IMR-90 (cell line): ENCODE data around the gene CIZ1.

Source experiments
- BHLHE40 ChIP-seq: fragments of 150-350 bp; IDR thresholded peaks from 2 replicates; pipeline ENCODE4 v1.6.1; 2016; ENCODE audit warnings: mild to moderate bottlenecking, low read depth, low read length
- CTCF ChIP-seq: conservative IDR thresholded peaks from 2 replicates; pipeline ENCODE4 v1.5.1; 2012; ENCODE audit warnings: mild to moderate bottlenecking, low read depth, low read length, improper control_type of control experiment
- POLR2A ChIP-seq: IDR thresholded peaks from 2 replicates; pipeline ENCODE4 v1.6.1; 2012; ENCODE audit warnings: mild to moderate bottlenecking, low read depth, low read length
- RAD21 ChIP-seq: IDR thresholded peaks from 2 replicates; pipeline ENCODE4 v1.6.1; 2012; ENCODE audit warnings: low read length, improper control_type of control experiment
- RFX5 ChIP-seq: IDR thresholded peaks from 2 replicates; pipeline ENCODE4 v1.8.0; 2012; ENCODE audit warnings: low read depth, mild to moderate bottlenecking, low read length, moderate library complexity
- USF2 ChIP-seq: fragments of 150-350 bp; IDR thresholded peaks from 2 replicates; pipeline ENCODE4 v1.6.1; 2017; ENCODE audit warnings: mild to moderate bottlenecking, antibody characterized with exemption, low read length, low read depth

GRCh38 chr9:128149001-128149701 lies 42.2 kb downstream of the CIZ1 start, which contains the start of gene LCN2:
- TF ChIP-seq CTCF (no peak), BHLHE40 (no peak), USF2 (no peak), RFX5 (no peak), RAD21 (no peak), POLR2A (no peak)
